Neutrophil (primary cell): ENCODE data around the gene CRTAC1.

Experiments used
- H3K27ac ChIP-seq: fragments of 200-600 bp; sonication (generic); 2 replicates; pipeline ENCODE4 v1.5.1; 2016; ENCODE audit warnings: mild to moderate bottlenecking, moderate library complexity
- H3K27me3 ChIP-seq: fragments of 200-600 bp; sonication (generic); 2 replicates; pipeline ENCODE4 v1.6.0; 2016; ENCODE audit warnings: mild to moderate bottlenecking
- H3K36me3 ChIP-seq: fragments of 200-600 bp; sonication (generic); 2 replicates; pipeline ENCODE4 v1.5.1; 2017
- H3K4me1 ChIP-seq, 2 experiments: fragments of 200-600 bp in 1 of 2; sonication (generic) in 1 of 2; 1 replicate in 1 of 2; 2 replicates in 1 of 2; pipeline versions ENCODE4 v1.5.1 to v1.6.1; 2013 to 2016; ENCODE audit warnings: low read depth in 1 of 2, low read length in 1 of 2, mild to moderate bottlenecking in 1 of 2, moderate library complexity in 1 of 2; ENCODE audit not compliant: control insufficient read depth in 1 of 2, insufficient read depth in 1 of 2
- H3K4me3 ChIP-seq, 2 experiments: fragments of 200-600 bp in 1 of 2; sonication (generic) in 1 of 2; 1 replicate in 1 of 2; 2 replicates in 1 of 2; pipeline ENCODE4 v1.5.1; 2013 to 2016; ENCODE audit warnings: low read depth in 1 of 2, low read length in 1 of 2, mild to moderate bottlenecking in 1 of 2, moderate library complexity in 1 of 2
- H3K9me3 ChIP-seq: fragments of 200-600 bp; sonication (generic); 2 replicates; pipeline ENCODE4 v1.5.1; 2016
- TF ChIP-seq, protein P1 (sequence below): fragments of 200-600 bp; sonication (generic); IDR thresholded peaks from 2 replicates; pipeline ENCODE4 v1.5.1; 2016; ENCODE audit warnings: antibody characterized with exemption

Gene CRTAC1

DNA sequence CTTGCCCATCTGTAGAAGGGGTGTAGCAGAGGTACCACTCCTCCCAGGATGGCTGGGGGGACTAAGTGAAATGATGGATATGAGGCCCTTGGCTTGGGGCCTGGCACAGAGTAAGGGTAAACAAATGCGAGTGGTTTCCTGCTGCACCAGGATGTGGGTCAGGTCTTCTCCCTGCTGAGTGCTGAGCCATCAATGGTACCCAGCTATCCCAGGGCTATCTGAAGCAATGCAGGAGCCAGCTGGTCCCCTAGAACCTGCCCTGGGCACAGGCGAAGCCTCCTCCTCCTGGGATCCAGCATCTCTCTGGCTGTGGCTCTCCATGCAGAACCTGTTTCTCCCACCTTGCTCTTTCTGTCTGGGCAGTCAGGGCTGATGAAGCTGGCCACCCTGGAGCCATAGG lies 201.7 kb downstream of the CRTAC1 start:
- TF ChIP-seq, protein P1, sequence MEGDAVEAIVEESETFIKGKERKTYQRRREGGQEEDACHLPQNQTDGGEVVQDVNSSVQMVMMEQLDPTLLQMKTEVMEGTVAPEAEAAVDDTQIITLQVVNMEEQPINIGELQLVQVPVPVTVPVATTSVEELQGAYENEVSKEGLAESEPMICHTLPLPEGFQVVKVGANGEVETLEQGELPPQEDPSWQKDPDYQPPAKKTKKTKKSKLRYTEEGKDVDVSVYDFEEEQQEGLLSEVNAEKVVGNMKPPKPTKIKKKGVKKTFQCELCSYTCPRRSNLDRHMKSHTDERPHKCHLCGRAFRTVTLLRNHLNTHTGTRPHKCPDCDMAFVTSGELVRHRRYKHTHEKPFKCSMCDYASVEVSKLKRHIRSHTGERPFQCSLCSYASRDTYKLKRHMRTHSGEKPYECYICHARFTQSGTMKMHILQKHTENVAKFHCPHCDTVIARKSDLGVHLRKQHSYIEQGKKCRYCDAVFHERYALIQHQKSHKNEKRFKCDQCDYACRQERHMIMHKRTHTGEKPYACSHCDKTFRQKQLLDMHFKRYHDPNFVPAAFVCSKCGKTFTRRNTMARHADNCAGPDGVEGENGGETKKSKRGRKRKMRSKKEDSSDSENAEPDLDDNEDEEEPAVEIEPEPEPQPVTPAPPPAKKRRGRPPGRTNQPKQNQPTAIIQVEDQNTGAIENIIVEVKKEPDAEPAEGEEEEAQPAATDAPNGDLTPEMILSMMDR: no peak
- Histone ChIP-seq H3K4me1 (no peaks in the 10 kb centered on the region), H3K27ac (no peak overlapping the region), H3K4me3 (no peak overlapping the region), H3K36me3 (no peaks in the 10 kb centered on the region), H3K27me3 (peaks cover 70% of the 10 kb centered on the region), H3K9me3 (no peaks in the 10 kb centered on the region)

DNA sequence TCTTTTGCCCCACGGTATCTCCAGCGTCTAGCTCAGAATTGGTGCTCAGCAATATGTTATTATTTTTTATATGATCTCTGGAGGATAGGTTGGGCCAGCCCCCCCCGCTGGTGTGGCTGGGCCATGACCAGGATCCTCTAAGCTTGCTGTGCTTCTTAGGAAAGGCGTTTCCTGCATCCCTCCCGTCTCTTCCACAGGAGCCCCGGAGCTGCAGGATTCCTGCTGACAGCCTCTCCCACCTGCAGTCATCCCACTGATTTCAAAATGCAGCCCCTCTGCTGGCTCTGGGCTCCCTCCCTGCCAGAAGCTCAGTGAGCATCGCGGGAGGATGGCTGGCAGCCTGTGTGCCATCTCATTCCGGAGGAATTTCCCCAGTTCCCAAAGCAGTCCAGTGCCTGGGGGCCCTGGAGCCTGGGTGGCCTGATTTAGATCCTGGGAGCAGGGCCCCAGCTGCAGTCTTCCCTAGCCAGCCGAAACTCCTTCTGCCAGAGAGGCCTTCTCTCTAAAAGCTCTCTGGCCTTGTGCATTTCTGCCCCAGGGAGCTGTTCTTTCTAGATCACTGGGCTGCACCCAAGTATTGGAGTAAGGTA lies 202.6 kb downstream of the CRTAC1 start:
- no peak overlapping the region for H3K4me3 ChIP-seq
- TF ChIP-seq, protein P1: no peak
- H3K36me3 ChIP-seq: no peaks in the 10 kb centered on the region
- no peaks in the 10 kb centered on the region for H3K4me1 ChIP-seq
- no peaks in the 10 kb centered on the region for H3K9me3 ChIP-seq
- no peak overlapping the region for H3K27ac ChIP-seq
- H3K27me3 ChIP-seq: peaks cover 70% of the 10 kb centered on the region

DNA sequence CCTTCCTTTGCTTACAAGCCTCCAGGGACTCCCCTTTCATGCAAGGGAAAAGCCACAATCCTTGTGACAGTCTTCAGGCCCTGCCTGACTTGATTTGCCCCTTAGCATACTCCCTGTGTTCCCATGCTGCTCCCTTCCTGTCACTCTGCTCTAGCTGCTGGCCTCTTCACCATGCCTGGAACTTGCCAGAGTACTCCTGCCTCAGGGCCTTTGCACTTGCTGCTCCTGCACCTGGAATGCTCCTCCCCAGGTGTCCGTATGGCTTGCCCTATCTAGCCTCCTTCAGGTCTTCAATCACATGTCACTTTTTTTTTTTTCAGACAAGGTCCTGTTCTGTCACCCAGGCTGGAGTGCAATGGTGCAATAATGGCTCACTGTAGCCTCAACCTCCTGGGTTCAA lies 203.5 kb downstream of the CRTAC1 start:
- Histone ChIP-seq H3K9me3 (no peaks in the 10 kb centered on the region), H3K36me3 (no peaks in the 10 kb centered on the region), H3K27ac (no peak overlapping the region), H3K27me3 (peaks cover 65% of the 10 kb centered on the region), H3K4me1 (no peaks in the 10 kb centered on the region), H3K4me3 (no peak overlapping the region)
- TF ChIP-seq, protein P1: no peak

DNA sequence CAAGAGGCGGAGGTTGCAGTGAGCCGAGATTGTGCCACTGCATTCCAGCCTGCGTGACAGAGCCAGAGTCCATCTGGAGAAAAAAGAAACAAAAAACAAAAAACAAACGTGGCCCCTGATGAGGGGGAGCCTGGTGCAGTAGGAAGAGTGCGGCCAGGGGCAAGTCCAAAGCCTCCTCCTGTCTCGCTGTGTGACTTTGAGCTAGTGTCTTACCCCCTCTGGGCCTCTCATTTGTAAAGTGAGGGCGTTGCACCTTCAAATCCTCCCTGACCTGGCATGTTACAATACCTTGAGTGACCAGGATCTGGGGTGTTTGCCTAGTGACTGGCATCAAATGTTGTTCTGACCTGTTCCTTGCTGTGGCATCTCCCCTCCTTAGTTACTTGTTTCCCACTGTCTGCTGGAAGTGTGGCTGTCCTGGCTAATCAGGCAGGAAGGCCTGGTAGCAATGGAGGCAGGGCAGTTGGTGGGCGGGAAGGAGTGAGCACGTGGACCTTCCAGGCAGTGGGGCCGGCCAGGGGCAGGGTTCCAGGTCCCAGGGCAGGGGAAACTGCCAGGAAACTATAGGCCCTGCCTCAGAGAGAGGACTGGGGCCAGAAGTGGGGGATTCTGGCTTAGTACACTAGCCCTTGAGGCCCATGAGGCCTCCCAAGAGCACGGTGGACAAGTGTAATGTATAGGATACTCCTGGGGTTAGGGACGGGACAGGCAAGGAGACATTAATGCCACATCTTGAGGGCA lies 205.2 kb downstream of the CRTAC1 start:
- peaks cover 53% of the 10 kb centered on the region for H3K27me3 ChIP-seq
- H3K36me3 ChIP-seq: no peaks in the 10 kb centered on the region
- no peak overlapping the region for H3K4me3 ChIP-seq
- no peaks in the 10 kb centered on the region for H3K9me3 ChIP-seq
- H3K27ac ChIP-seq: no peak overlapping the region
- H3K4me1 ChIP-seq: peaks cover 4 to 5% of the 10 kb centered on the region in 2 experiments
- TF ChIP-seq, protein P1: no peak

DNA sequence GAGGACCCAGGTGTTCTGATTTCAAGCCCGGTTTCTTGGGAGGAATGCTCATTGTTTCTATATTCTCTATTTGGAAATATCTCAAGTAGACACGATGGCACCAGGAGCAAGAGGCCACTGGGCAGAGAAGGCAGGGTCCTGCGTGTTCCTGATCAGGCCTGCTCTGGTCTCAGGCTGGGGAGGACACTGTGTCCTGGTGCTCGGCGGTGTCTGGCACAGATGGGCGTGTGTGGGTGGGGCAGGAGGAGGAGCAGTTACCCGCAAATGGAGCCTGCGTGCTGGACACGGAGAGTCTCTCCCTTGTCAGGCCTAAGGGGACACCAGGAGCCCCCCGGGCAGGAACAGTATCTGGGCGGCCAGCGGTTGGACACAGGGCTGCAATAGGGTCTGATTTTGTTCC lies 206.7 kb downstream of the CRTAC1 start:
- peaks cover 40% of the 10 kb centered on the region for H3K27me3 ChIP-seq
- no peaks in the 10 kb centered on the region for H3K36me3 ChIP-seq
- no peak overlapping the region for H3K4me3 ChIP-seq
- H3K9me3 ChIP-seq: no peaks in the 10 kb centered on the region
- H3K4me1 ChIP-seq: peaks cover 11 to 14% of the 10 kb centered on the region in 2 experiments
- no peak overlapping the region for H3K27ac ChIP-seq
- TF ChIP-seq, protein P1: no peak
